Measurements from ENCODE around the gene SPACA4. TPM values are rescaled to one million over a fixed set of nuclear protein-coding genes. Genes with fewer than 3 reads are reported as not detected.
A peak's percentile ranks its signal among the peaks of the same experiment; 100 is the strongest.
"Not testable (repeated sequence)": the region's sequence is repeated elsewhere in the genome, so short reads cannot be mapped to it uniquely, and the experiment has no call there.

Gene SPACA4
- polyA plus RNA-seq, 4 donors, result 0.22 to 4.9 TPM; not detected in 2

GRCh38 chr19:48569814-48570213, 36.7 kb upstream of the SPACA4 start:
- Histone ChIP-seq H3K27me3 (ENCODE audit: control insufficient read depth in 3 of 3, insufficient read depth in 3 of 3, low read length in 3 of 3) (peaks cover 0 to 5% (median 0%) of the 10 kb centered on the region in 3 donors), H3K4me1 (ENCODE audit: control insufficient read depth in 3 of 3, insufficient read depth in 2 of 3, low read depth in 1 of 3, low read length in 2 of 3) (peaks cover 0 to 1% (median 0%) of the 10 kb centered on the region in 3 donors), H3K27ac (ENCODE audit: low read depth in 1 of 3, low read length in 2 of 3) (no peak overlapping the region), H3K4me3 (ENCODE audit: low read depth in 1 of 3, low read length in 3 of 3) (no peak overlapping the region), H3K36me3 (ENCODE audit: control insufficient read depth in 3 of 3, insufficient read depth in 2 of 3, low read depth in 1 of 3, low read length in 3 of 3) (no peaks in the 10 kb centered on the region), H3K9me3 (ENCODE audit: control insufficient read depth in 2 of 2, insufficient read depth in 1 of 2, low read depth in 1 of 2, low read length in 1 of 2) (no peaks in the 10 kb centered on the region)
- WGBS, 3 donors, result 64 to 85% (median 79%) methylated on average over 11 of the region's 11 CpGs
- FAIRE-seq (no peak), DNase-seq (no peak)

DNA sequence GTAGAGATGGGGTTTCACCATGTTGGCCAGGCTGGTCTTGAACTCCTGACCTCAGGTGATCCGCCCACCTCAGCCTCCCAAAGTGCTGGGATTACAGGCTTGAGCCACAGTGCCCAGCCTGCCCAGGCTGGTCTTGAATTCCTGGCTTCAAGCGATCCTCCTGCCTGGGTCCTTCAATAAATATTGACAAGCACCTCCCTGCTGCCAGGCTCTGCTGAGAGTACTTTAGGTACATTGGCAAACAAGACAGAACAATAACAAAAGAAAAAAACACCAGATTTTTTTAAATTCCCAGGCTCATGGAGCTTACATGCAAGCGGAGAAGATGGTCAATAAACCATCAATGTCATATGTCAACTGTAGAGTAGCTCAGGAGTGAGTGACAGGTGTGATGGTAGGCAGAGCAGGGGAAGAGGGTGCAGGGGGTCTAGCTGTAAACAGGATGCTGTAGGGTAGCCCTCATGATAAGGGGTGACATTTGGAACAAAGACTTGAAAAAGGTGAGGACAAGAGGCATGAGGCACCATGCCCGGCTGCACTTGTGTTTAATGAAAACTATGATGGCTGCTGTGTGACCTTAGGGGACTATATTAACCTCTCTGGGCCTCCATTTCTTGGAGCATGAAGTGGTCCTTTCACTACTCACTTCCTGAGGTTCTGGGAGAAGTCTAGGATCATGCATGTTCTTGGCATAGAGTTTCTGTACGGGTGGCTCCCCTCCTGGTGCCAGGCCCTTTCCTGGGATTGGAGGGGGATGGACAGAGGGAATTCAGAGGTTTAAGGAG, 35.0 kb upstream of the SPACA4 start:
- 61 to 68% (median 64%) methylated on average over 4 to 5 of the region's 5 CpGs for WGBS, 3 donors
- peaks cover 0 to 1% (median 0%) of the 10 kb centered on the region in 3 donors for H3K4me1 ChIP-seq (ENCODE audit: control insufficient read depth in 3 of 3, insufficient read depth in 2 of 3, low read depth in 1 of 3, low read length in 2 of 3)
- no peak overlapping the region for H3K4me3 ChIP-seq (ENCODE audit: low read depth in 1 of 3, low read length in 3 of 3)
- H3K27ac ChIP-seq (ENCODE audit: low read depth in 1 of 3, low read length in 2 of 3), result no peak overlapping the region
- no peaks in the 10 kb centered on the region for H3K36me3 ChIP-seq (ENCODE audit: control insufficient read depth in 3 of 3, insufficient read depth in 2 of 3, low read depth in 1 of 3, low read length in 3 of 3)
- no peak for DNase-seq
- FAIRE-seq, result no peak
- H3K27me3 ChIP-seq (ENCODE audit: control insufficient read depth in 3 of 3, insufficient read depth in 3 of 3, low read length in 3 of 3), result peaks cover 0 to 5% (median 0%) of the 10 kb centered on the region in 3 donors
- no peaks in the 10 kb centered on the region for H3K9me3 ChIP-seq (ENCODE audit: control insufficient read depth in 2 of 2, insufficient read depth in 1 of 2, low read depth in 1 of 2, low read length in 1 of 2)

- DNase-seq (no peak), FAIRE-seq (no peak)
- Histone ChIP-seq H3K36me3 (ENCODE audit: control insufficient read depth in 3 of 3, insufficient read depth in 2 of 3, low read depth in 1 of 3, low read length in 3 of 3) (no peaks in the 10 kb centered on the region), H3K27me3 (ENCODE audit: control insufficient read depth in 3 of 3, insufficient read depth in 3 of 3, low read length in 3 of 3) (peaks cover 0 to 5% (median 0%) of the 10 kb centered on the region in 3 donors), H3K27ac (ENCODE audit: low read depth in 1 of 3, low read length in 2 of 3) (no peak overlapping the region), H3K9me3 (ENCODE audit: control insufficient read depth in 2 of 2, insufficient read depth in 1 of 2, low read depth in 1 of 2, low read length in 1 of 2) (no peaks in the 10 kb centered on the region), H3K4me3 (ENCODE audit: low read depth in 1 of 3, low read length in 3 of 3) (no peak overlapping the region), H3K4me1 (ENCODE audit: control insufficient read depth in 3 of 3, insufficient read depth in 2 of 3, low read depth in 1 of 3, low read length in 2 of 3) (peaks cover 0 to 1% (median 0%) of the 10 kb centered on the region in 3 donors)
- WGBS, 3 donors, result 77 to 87% (median 79%) methylated on average over 12 of the region's 12 CpGs
Observed at GRCh38 chr19:48573163-48573505, 33.4 kb upstream of the SPACA4 start.

GRCh38 chr19:48575931-48576622, 30.5 kb upstream of the SPACA4 start:
- DNase-seq (no peak), FAIRE-seq (no peak)
- Histone ChIP-seq H3K27ac (ENCODE audit: low read depth in 1 of 3, low read length in 2 of 3) (no peak overlapping the region), H3K27me3 (ENCODE audit: control insufficient read depth in 3 of 3, insufficient read depth in 3 of 3, low read length in 3 of 3) (no peaks in the 10 kb centered on the region), H3K9me3 (ENCODE audit: control insufficient read depth in 2 of 2, insufficient read depth in 1 of 2, low read depth in 1 of 2, low read length in 1 of 2) (no peaks in the 10 kb centered on the region), H3K36me3 (ENCODE audit: control insufficient read depth in 3 of 3, insufficient read depth in 2 of 3, low read depth in 1 of 3, low read length in 3 of 3) (no peaks in the 10 kb centered on the region), H3K4me1 (ENCODE audit: control insufficient read depth in 3 of 3, insufficient read depth in 2 of 3, low read depth in 1 of 3, low read length in 2 of 3) (no peaks in the 10 kb centered on the region), H3K4me3 (ENCODE audit: low read depth in 1 of 3, low read length in 3 of 3) (no peak overlapping the region)
- WGBS, 3 donors, result 82 to 92% (median 91%) methylated on average over 16 to 23 of the region's 23 CpGs

DNA sequence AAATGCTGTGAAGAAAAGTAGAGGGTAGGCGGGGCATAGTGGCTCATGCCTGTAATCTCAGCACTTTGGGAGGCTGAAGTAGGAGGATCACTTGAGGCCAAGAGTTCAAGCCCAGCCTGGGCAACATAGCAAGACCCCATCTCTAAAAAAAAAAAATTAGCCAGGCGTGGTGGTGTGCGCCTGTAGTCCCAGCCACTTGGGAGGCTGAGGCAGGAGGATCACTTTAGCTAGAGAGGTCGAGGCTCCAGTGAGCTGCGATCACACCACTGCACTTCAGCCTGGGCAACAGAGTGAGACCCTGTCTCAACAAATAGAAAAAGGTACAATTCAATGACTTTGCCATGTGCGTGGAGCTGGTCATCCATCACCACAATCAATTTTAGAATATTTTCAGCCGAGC, 28.6 kb upstream of the SPACA4 start:
- H3K36me3 ChIP-seq (ENCODE audit: control insufficient read depth in 3 of 3, insufficient read depth in 2 of 3, low read depth in 1 of 3, low read length in 3 of 3); H3K4me3 ChIP-seq (ENCODE audit: low read depth in 1 of 3, low read length in 3 of 3); H3K27me3 ChIP-seq (ENCODE audit: control insufficient read depth in 3 of 3, insufficient read depth in 3 of 3, low read length in 3 of 3); DNase-seq; H3K27ac ChIP-seq (ENCODE audit: low read depth in 1 of 3, low read length in 2 of 3); H3K4me1 ChIP-seq (ENCODE audit: control insufficient read depth in 3 of 3, insufficient read depth in 2 of 3, low read depth in 1 of 3, low read length in 2 of 3); H3K9me3 ChIP-seq (ENCODE audit: control insufficient read depth in 2 of 2, insufficient read depth in 1 of 2, low read depth in 1 of 2, low read length in 1 of 2); FAIRE-seq: not testable (repeated sequence)
- WGBS, 3 donors, result 88 to 91% (median 90%) methylated on average over 7 of the region's 7 CpGs

DNA sequence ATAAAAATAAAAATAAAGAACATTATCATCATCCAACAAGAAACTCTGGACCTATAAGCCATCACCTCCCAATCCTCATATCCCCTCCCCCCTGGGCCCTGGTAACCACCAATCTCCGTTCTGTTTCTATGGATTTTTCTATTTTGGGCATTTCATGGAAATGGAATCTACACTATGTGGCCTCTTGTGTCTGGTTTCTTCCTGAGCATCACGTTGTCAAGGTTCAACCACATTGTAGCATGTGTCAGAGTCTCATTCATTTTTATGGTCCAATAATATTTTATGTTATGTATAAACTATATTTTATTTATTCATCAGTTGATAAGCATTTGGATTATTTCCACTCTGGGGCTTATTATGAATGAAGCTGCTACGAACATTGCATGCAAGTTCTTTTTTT, 27.7 kb upstream of the SPACA4 start:
- no peak overlapping the region for H3K27ac ChIP-seq (ENCODE audit: low read depth in 1 of 3, low read length in 2 of 3)
- 24 to 32% (median 32%) methylated on average over 3 of the region's 3 CpGs for WGBS, 3 donors
- no peaks in the 10 kb centered on the region for H3K9me3 ChIP-seq (ENCODE audit: control insufficient read depth in 2 of 2, insufficient read depth in 1 of 2, low read depth in 1 of 2, low read length in 1 of 2)
- H3K27me3 ChIP-seq (ENCODE audit: control insufficient read depth in 3 of 3, insufficient read depth in 3 of 3, low read length in 3 of 3), result no peaks in the 10 kb centered on the region
- no peaks in the 10 kb centered on the region for H3K36me3 ChIP-seq (ENCODE audit: control insufficient read depth in 3 of 3, insufficient read depth in 2 of 3, low read depth in 1 of 3, low read length in 3 of 3)
- H3K4me1 ChIP-seq (ENCODE audit: control insufficient read depth in 3 of 3, insufficient read depth in 2 of 3, low read depth in 1 of 3, low read length in 2 of 3), result peaks cover 0 to under 1% (median 0%) of the 10 kb centered on the region in 3 donors
- no peak for FAIRE-seq
- peak in 1 of 2 donors; percentile 36 for DNase-seq
- no peak overlapping the region for H3K4me3 ChIP-seq (ENCODE audit: low read depth in 1 of 3, low read length in 3 of 3)

DNA sequence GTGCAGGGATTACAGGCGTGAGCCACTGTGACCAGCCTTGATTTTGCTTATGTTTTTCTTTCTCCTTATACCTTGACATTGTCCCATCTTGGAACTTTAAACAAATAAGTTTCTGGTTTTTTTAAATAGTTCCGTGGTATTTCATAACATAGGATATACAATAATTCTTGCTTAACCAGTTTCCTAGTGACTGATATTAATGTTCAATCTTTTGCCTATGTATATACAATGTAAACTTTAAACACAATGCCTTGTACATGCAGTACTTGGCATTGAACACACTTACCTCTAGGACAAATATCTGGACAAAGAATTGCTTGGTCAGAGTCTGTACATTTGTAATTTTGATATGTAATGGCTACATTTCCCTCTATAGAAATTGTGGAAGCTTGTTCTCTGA, 24.4 kb upstream of the SPACA4 start:
- FAIRE-seq (no peak), DNase-seq (no peak)
- 64 to 75% (median 72%) methylated on average over 2 of the region's 2 CpGs for WGBS, 3 donors
- Histone ChIP-seq H3K9me3 (ENCODE audit: control insufficient read depth in 2 of 2, insufficient read depth in 1 of 2, low read depth in 1 of 2, low read length in 1 of 2) (peaks cover 0 to 8% of the 10 kb centered on the region in 2 donors), H3K4me3 (ENCODE audit: low read depth in 1 of 3, low read length in 3 of 3) (no peak overlapping the region), H3K36me3 (ENCODE audit: control insufficient read depth in 3 of 3, insufficient read depth in 2 of 3, low read depth in 1 of 3, low read length in 3 of 3) (no peaks in the 10 kb centered on the region), H3K4me1 (ENCODE audit: control insufficient read depth in 3 of 3, insufficient read depth in 2 of 3, low read depth in 1 of 3, low read length in 2 of 3) (peaks cover 0 to 3% (median 0%) of the 10 kb centered on the region in 3 donors), H3K27ac (ENCODE audit: low read depth in 1 of 3, low read length in 2 of 3) (no peak overlapping the region), H3K27me3 (ENCODE audit: control insufficient read depth in 3 of 3, insufficient read depth in 3 of 3, low read length in 3 of 3) (no peaks in the 10 kb centered on the region)

GRCh38 chr19:48587387-48587786, 19.2 kb upstream of the SPACA4 start:
- FAIRE-seq (no peak), DNase-seq (no peak)
- Histone ChIP-seq H3K4me1 (ENCODE audit: control insufficient read depth in 3 of 3, insufficient read depth in 2 of 3, low read depth in 1 of 3, low read length in 2 of 3) (peaks cover 0 to 6% (median 0%) of the 10 kb centered on the region in 3 donors), H3K27me3 (ENCODE audit: control insufficient read depth in 3 of 3, insufficient read depth in 3 of 3, low read length in 3 of 3) (no peaks in the 10 kb centered on the region), H3K36me3 (ENCODE audit: control insufficient read depth in 3 of 3, insufficient read depth in 2 of 3, low read depth in 1 of 3, low read length in 3 of 3) (no peaks in the 10 kb centered on the region), H3K4me3 (ENCODE audit: low read depth in 1 of 3, low read length in 3 of 3) (no peak overlapping the region), H3K27ac (ENCODE audit: low read depth in 1 of 3, low read length in 2 of 3) (no peak overlapping the region), H3K9me3 (ENCODE audit: control insufficient read depth in 2 of 2, insufficient read depth in 1 of 2, low read depth in 1 of 2, low read length in 1 of 2) (peaks cover 0 to 8% of the 10 kb centered on the region in 2 donors)
- 88 to 92% (median 91%) methylated on average over 3 of the region's 3 CpGs for WGBS, 3 donors

All from small intestine (tissue), 7 donors.